WERI-Rb-1 (cell line): ENCODE measurements around the gene TBRG4.
A peak's percentile ranks its signal among the peaks of the same experiment; 100 is the strongest.

ENCODE experiments used
- DNase-seq: peaks from one replicate; pipeline ENCODE4 v3.0.0-alpha.2; 2020
- H3K27ac ChIP-seq: fragments of 250-450 bp; sonication (Bioruptor Pico); 2 replicates; pipeline ENCODE4 v1.5.1; 2020; ENCODE audit warnings: mild to moderate bottlenecking, moderate library complexity
- H3K27me3 ChIP-seq: fragments of 250-450 bp; sonication (Bioruptor Pico); 2 replicates; pipeline ENCODE4 v1.5.1; 2021; ENCODE audit warnings: mild to moderate bottlenecking, low read depth, moderate library complexity; ENCODE audit not compliant: insufficient read depth, severe bottlenecking
- H3K36me3 ChIP-seq: fragments of 250-450 bp; sonication (Bioruptor Pico); 2 replicates; pipeline ENCODE4 v1.5.1; 2020; ENCODE audit warnings: mild to moderate bottlenecking, moderate library complexity
- H3K4me3 ChIP-seq: 2 replicates; pipeline ENCODE4 v1.5.1; 2011; ENCODE audit warnings: low read depth, mild to moderate bottlenecking, control low read depth, low read length
- H3K9me3 ChIP-seq: fragments of 250-450 bp; sonication (Bioruptor Pico); 2 replicates; pipeline ENCODE4 v1.5.1; 2021; ENCODE audit warnings: mild to moderate bottlenecking, moderate library complexity; ENCODE audit not compliant: severe bottlenecking
- CTCF ChIP-seq: IDR thresholded peaks from 2 replicates; pipeline ENCODE4 v1.5.1; 2011; ENCODE audit warnings: low read depth, mild to moderate bottlenecking, control low read depth, inconsistent platforms, low read length

Gene TBRG4

GRCh38 chr7:45131891-45132290 lies 20.4 kb upstream of the TBRG4 start:
- no peaks in the 10 kb centered on the region for H3K9me3 ChIP-seq
- H3K4me3 ChIP-seq = no peak overlapping the region
- no peak for TF ChIP-seq CTCF
- no peaks in the 10 kb centered on the region for H3K27me3 ChIP-seq
- H3K36me3 ChIP-seq = no peaks in the 10 kb centered on the region
- H3K27ac ChIP-seq = no peak overlapping the region
- no peak for DNase-seq

GRCh38 chr7:45130910-45131309 lies 19.4 kb upstream of the TBRG4 start:
- Histone ChIP-seq H3K27me3 (no peaks in the 10 kb centered on the region), H3K27ac (no peak overlapping the region), H3K36me3 (no peaks in the 10 kb centered on the region), H3K9me3 (no peaks in the 10 kb centered on the region), H3K4me3 (no peak overlapping the region)
- TF ChIP-seq CTCF = no peak
- DNase-seq = no peak

- H3K27me3 ChIP-seq = no peaks in the 10 kb centered on the region
- no peaks in the 10 kb centered on the region for H3K9me3 ChIP-seq
- no peak for TF ChIP-seq CTCF
- H3K27ac ChIP-seq = no peak overlapping the region
- H3K4me3 ChIP-seq = no peak overlapping the region
- no peaks in the 10 kb centered on the region for H3K36me3 ChIP-seq
- DNase-seq = peak; percentile 66
Measured at GRCh38 chr7:45129906-45130305, 18.4 kb upstream of the TBRG4 start.

GRCh38 chr7:45129181-45129800 lies 17.8 kb upstream of the TBRG4 start:
- no peak overlapping the region for H3K4me3 ChIP-seq
- no peak overlapping the region for H3K27ac ChIP-seq
- no peaks in the 10 kb centered on the region for H3K27me3 ChIP-seq
- H3K36me3 ChIP-seq = no peaks in the 10 kb centered on the region
- H3K9me3 ChIP-seq = no peaks in the 10 kb centered on the region
- DNase-seq = no peak
- TF ChIP-seq CTCF = peak; percentile 8; the same call in 1 of the 2 replicates

- Histone ChIP-seq H3K4me3 (no peak overlapping the region), H3K36me3 (no peaks in the 10 kb centered on the region), H3K27me3 (no peaks in the 10 kb centered on the region), H3K27ac (no peak overlapping the region), H3K9me3 (no peaks in the 10 kb centered on the region)
- TF ChIP-seq CTCF = no peak
- no peak for DNase-seq
Measured at GRCh38 chr7:45126920-45127319, 15.4 kb upstream of the TBRG4 start.

- Histone ChIP-seq H3K36me3 (no peaks in the 10 kb centered on the region), H3K27me3 (no peaks in the 10 kb centered on the region), H3K27ac (no peak overlapping the region), H3K9me3 (no peaks in the 10 kb centered on the region), H3K4me3 (no peak overlapping the region)
- TF ChIP-seq CTCF = no peak
- no peak for DNase-seq
Measured at GRCh38 chr7:45126201-45126600, 14.7 kb upstream of the TBRG4 start.
